Endothelial cell of umbilical vein (primary cell): ENCODE data around the gene ABCC10. TPM values are rescaled to one million over a fixed set of nuclear protein-coding genes. Genes with fewer than 3 reads are reported as not detected.

Experiments used
- BruUV-seq: library from RNA; stranded (reverse); fragments of 400-500 nt; replicated peaks from 2 replicates; lab custom pipeline; 2021; lab: Mats Ljungman, UMichigan
- CTCF ChIA-PET: fragments of 300-600, 350-600 bp; sonication (Branson Sonifier 250); formaldehyde crosslinking; loops from one replicate; lab custom pipeline; 2021; ENCODE audit warnings: antibody characterized with exemption, inconsistent platforms; lab: Charles Lee
- POLR2A ChIA-PET: fragments of 300-600, 350-600 bp; sonication (Branson Sonifier 250); formaldehyde crosslinking; loops from one replicate; lab custom pipeline; 2021; ENCODE audit warnings: antibody characterized with exemption, inconsistent platforms; lab: Charles Lee
- DNase-seq: peaks from one replicate; pipeline ENCODE4 v3.0.0-alpha.2; 2011; ENCODE audit warnings: low read depth, low spot score
- FAIRE-seq: peaks from 2 replicates; lab custom pipeline; 2011; peaks lifted over from hg19 to GRCh38; lab: Jason Lieb, UNC
- H2AFZ ChIP-seq: 2 replicates; pipeline ENCODE4 v1.6.0; 2012; ENCODE audit warnings: low read depth, low read length, control low read depth, inconsistent platforms
- H3K27ac ChIP-seq: 2 replicates; pipeline ENCODE4 v1.5.1; 2011; ENCODE audit warnings: low read depth, mild to moderate bottlenecking, control low read depth, low read length, moderate library complexity; ENCODE audit not compliant: insufficient read depth
- H3K27me3 ChIP-seq, 2 experiments: 2 replicates each; pipeline versions ENCODE4 v1.6.0 to v1.6.1; 2011; ENCODE audit warnings: low read length in 2 of 2, mixed read lengths in 1 of 2; ENCODE audit not compliant: control insufficient read depth in 2 of 2, insufficient read depth in 2 of 2
- H3K36me3 ChIP-seq, 2 experiments: 2 replicates in 1 of 2; 3 replicates in 1 of 2; pipeline ENCODE4 v1.5.1; 2011; ENCODE audit warnings: low read length in 2 of 2, mild to moderate bottlenecking in 1 of 2, moderate library complexity in 1 of 2; ENCODE audit not compliant: control insufficient read depth in 2 of 2, insufficient read depth in 2 of 2; ENCODE audit errors: extremely low read depth in 1 of 2
- H3K4me1 ChIP-seq: 3 replicates; pipeline ENCODE4 v1.5.1; 2011; ENCODE audit warnings: mild to moderate bottlenecking, low read length; ENCODE audit not compliant: control insufficient read depth, insufficient read depth; ENCODE audit errors: extremely low read depth
- H3K4me2 ChIP-seq: 2 replicates; pipeline ENCODE4 v1.6.1; 2011; ENCODE audit warnings: low read length, control low read depth, mixed read lengths; ENCODE audit not compliant: insufficient read depth
- H3K4me3 ChIP-seq, 3 experiments: fragments of 200-600 bp in 1 of 3; sonication (generic), shearing (Covaris generic) in 1 of 3; replicated peaks in 1 of 3; 2 replicates each; pipeline ENCODE4 v1.5.1; 2011 to 2016; ENCODE audit warnings: control low read depth in 3 of 3, low read length in 3 of 3, mild to moderate bottlenecking in 2 of 3, inconsistent platforms in 1 of 3, low read depth in 1 of 3, moderate library complexity in 1 of 3; ENCODE audit not compliant: insufficient read depth in 1 of 3
- H3K79me2 ChIP-seq: 2 replicates; pipeline ENCODE4 v1.6.0; 2012; ENCODE audit warnings: low read length, inconsistent platforms; ENCODE audit not compliant: control insufficient read depth, insufficient read depth
- H3K9ac ChIP-seq: replicated peaks from 2 replicates; pipeline ENCODE3; 2011; ENCODE audit warnings: low read length, control low read depth; ENCODE audit not compliant: insufficient read depth; ENCODE audit errors: extremely low read depth
- H3K9me1 ChIP-seq: replicated peaks from 3 replicates; pipeline ENCODE4 v1.6.0; 2011; ENCODE audit warnings: mild to moderate bottlenecking, low read length; ENCODE audit not compliant: control insufficient read depth, insufficient read depth; ENCODE audit errors: extremely low read depth
- H3K9me3 ChIP-seq: replicated peaks from 2 replicates; pipeline ENCODE4 v1.5.1; 2012; ENCODE audit warnings: low read length, inconsistent platforms; ENCODE audit not compliant: control insufficient read depth, insufficient read depth
- H4K20me1 ChIP-seq: replicated peaks from 2 replicates; pipeline ENCODE3; 2011; ENCODE audit warnings: mild to moderate bottlenecking, low read length; ENCODE audit not compliant: control insufficient read depth, insufficient read depth; ENCODE audit errors: extremely low read depth
- EZH2 ChIP-seq: IDR thresholded peaks from 2 replicates; pipeline ENCODE4 v1.6.1; 2012; ENCODE audit warnings: borderline replicate concordance, low read depth, mild to moderate bottlenecking, moderate library complexity, low read length, inconsistent platforms; ENCODE audit not compliant: severe bottlenecking
- FOS ChIP-seq: IDR thresholded peaks from 2 replicates; pipeline ENCODE4 v1.6.1; 2011; ENCODE audit warnings: mild to moderate bottlenecking, low read length, moderate library complexity, borderline replicate concordance; ENCODE audit not compliant: insufficient read depth
- GATA2 ChIP-seq: IDR thresholded peaks from 2 replicates; pipeline ENCODE4 v1.7.0; 2011; ENCODE audit warnings: low read depth, mild to moderate bottlenecking, moderate library complexity, mixed read lengths, low read length; ENCODE audit not compliant: insufficient read length, insufficient read depth
- JUN ChIP-seq: IDR thresholded peaks from 2 replicates; pipeline ENCODE4 v1.6.1; 2011; ENCODE audit warnings: borderline replicate concordance, low read depth; ENCODE audit not compliant: insufficient read length, insufficient read depth
- MYC ChIP-seq: IDR thresholded peaks from one replicate; pipeline ENCODE4 v1.6.1; 2011; ENCODE audit warnings: mild to moderate bottlenecking, low read depth, low read length
- POLR2A ChIP-seq: IDR thresholded peaks from 2 replicates; pipeline ENCODE4 v1.6.1; 2012; ENCODE audit warnings: low read depth, mild to moderate bottlenecking, control low read depth, low read length
- POLR2AphosphoS5 ChIP-seq: IDR thresholded peaks from 2 replicates; pipeline ENCODE4 v1.6.1; 2012; ENCODE audit warnings: low read depth, mild to moderate bottlenecking, control low read depth, low read length, moderate library complexity; ENCODE audit not compliant: insufficient read depth
- dilution Hi-C: fragments of 300-500 bp; cut with MboI; formaldehyde crosslinking; loops from one replicate; pipeline ENCODE4 v1.15.0; 2019; ENCODE audit warnings: low sequenced_read_pairs; ENCODE audit not compliant: extremely low pct_ligation_motif_present
- intact Hi-C: fragments of 100-400 bp; cut with micrococcal nuclease; formaldehyde crosslinking; loops from one replicate; pipeline ENCODE4 v1.10.0; 2022
- polyA plus RNA-seq, 4 experiments: library from polyadenylated mRNA; depleted of rRNA in 3 of 4; stranded (reverse) in 3 of 4; unstranded in 1 of 4; fragments of >200 nt; gene quantifications; 2 replicates each; pipeline versions ENCODE4 v1.2.1 to v1.2.3, GENCODE V29; 2011 to 2012; ENCODE audit warnings: missing spikeins in 1 of 4
- total RNA-seq: library from RNA; stranded (reverse); gene quantifications from 2 replicates; pipeline ENCODE4 v1.2.3, GENCODE V29; 2021
- TF ChIP-seq, protein P1 (sequence below), 2 donors: IDR thresholded peaks; 1 replicate in 1 of 2; 2 replicates in 1 of 2; pipeline ENCODE4 v1.5.1; 2011; ENCODE audit warnings: low read length in 2 of 2, mild to moderate bottlenecking in 2 of 2, moderate library complexity in 2 of 2, control low read depth in 1 of 2, inconsistent platforms in 1 of 2, low read depth in 1 of 2; ENCODE audit not compliant: insufficient read depth in 1 of 2; ENCODE audit errors: extremely low read depth in 1 of 2
- TF ChIP-seq, protein P2 (sequence below): IDR thresholded peaks from 2 replicates; pipeline ENCODE4 v1.6.1; 2011; ENCODE audit not compliant: insufficient read depth, insufficient read length

Gene ABCC10
- total and polyA plus RNA-seq, 2 donors (not counting 3 experiments of a cell fraction or from before 2014, with no cell fraction given), result 29.2 to 37.9 TPM

DNA sequence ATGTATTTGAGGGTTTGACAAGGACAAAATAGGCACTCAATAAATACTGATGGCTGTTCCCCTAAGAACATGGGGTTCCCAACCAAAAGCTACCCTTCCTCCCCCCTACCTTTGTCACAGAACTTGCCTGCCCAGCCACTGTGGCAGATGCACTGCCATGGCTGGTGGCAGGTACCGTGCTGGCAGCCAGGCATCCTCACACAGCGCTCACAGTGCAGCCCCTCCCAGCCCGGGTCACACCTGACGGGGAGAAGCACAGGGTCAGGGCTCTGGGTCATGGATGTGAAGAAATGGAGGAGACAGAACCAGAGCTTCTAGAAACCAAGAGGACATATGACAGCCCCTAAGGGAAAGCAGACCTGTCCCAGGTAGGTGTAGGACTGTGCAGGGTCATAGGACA is 25.6 kb downstream of the ABCC10 start:
- CTCF ChIA-PET, result interaction anchor here (21.3 kb wide), 1 partner anchor 48 kb away, joined by 289 read pairs; the partner anchor contains the start of gene LRRC73
- dilution Hi-C loops, result no loop called here
- no peak overlapping the region for H3K27ac ChIP-seq

More for the DNA sequence above, 25.6 kb downstream of the ABCC10 start:
- Histone ChIP-seq H3K27me3 (peaks cover 6 to 17% of the 10 kb centered on the region in 2 experiments), H3K36me3 (peaks cover 4 to 20% of the 10 kb centered on the region in 2 experiments), H3K4me3 (no peak overlapping the region), H2AFZ (no peak overlapping the region), H3K4me2 (no peak overlapping the region), H3K4me1 (peaks cover 9% of the 10 kb centered on the region), H3K9me3 (no peaks in the 10 kb centered on the region), H4K20me1 (no peaks in the 10 kb centered on the region), H3K9ac (no peak overlapping the region), H3K9me1 (no peaks in the 10 kb centered on the region), H3K79me2 (no peaks in the 10 kb centered on the region)
- intact Hi-C loops, result no loop called here
- FAIRE-seq (no peak), DNase-seq (no peak)
- POLR2A ChIA-PET, result no interaction called here
- TF ChIP-seq, protein P1, sequence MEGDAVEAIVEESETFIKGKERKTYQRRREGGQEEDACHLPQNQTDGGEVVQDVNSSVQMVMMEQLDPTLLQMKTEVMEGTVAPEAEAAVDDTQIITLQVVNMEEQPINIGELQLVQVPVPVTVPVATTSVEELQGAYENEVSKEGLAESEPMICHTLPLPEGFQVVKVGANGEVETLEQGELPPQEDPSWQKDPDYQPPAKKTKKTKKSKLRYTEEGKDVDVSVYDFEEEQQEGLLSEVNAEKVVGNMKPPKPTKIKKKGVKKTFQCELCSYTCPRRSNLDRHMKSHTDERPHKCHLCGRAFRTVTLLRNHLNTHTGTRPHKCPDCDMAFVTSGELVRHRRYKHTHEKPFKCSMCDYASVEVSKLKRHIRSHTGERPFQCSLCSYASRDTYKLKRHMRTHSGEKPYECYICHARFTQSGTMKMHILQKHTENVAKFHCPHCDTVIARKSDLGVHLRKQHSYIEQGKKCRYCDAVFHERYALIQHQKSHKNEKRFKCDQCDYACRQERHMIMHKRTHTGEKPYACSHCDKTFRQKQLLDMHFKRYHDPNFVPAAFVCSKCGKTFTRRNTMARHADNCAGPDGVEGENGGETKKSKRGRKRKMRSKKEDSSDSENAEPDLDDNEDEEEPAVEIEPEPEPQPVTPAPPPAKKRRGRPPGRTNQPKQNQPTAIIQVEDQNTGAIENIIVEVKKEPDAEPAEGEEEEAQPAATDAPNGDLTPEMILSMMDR (IDR thresholded peaks at IDR 0.05; ENCODE audit: extremely low read depth in 1 of 2, insufficient read depth in 1 of 2, low read depth in 1 of 2, low read length in 2 of 2), result no peak
- TF ChIP-seq JUN (no peak), MYC (no peak), POLR2AphosphoS5 (no peak), FOS (no peak), EZH2 (no peak), GATA2 (no peak), POLR2A (no peak)
- TF ChIP-seq, protein P2, sequence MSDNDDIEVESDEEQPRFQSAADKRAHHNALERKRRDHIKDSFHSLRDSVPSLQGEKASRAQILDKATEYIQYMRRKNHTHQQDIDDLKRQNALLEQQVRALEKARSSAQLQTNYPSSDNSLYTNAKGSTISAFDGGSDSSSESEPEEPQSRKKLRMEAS, result no peak
- no TSS peak for BruUV-seq
